HepG2 (cell line): ENCODE results near the gene WDR53. TPM values are rescaled to one million over a fixed set of nuclear protein-coding genes. Genes with fewer than 3 reads are reported as not detected.

ENCODE experiments used
- ARNTL ChIP-seq: sonication (generic); formaldehyde crosslinking; IDR thresholded peaks from 2 replicates; pipeline ENCODE4 v1.4.0; 2020; ENCODE audit warnings: mild to moderate bottlenecking, missing genetic modification reagents
- EED ChIP-seq: sonication (generic); formaldehyde crosslinking; IDR thresholded peaks from 2 replicates; pipeline ENCODE4 v1.5.0; 2020; ENCODE audit warnings: mild to moderate bottlenecking, missing genetic modification reagents
- MEIS1 ChIP-seq: sonication (generic); formaldehyde crosslinking; IDR thresholded peaks from 2 replicates; pipeline ENCODE4 v1.9.0; 2021; ENCODE audit warnings: mild to moderate bottlenecking, missing genetic modification reagents, moderate library complexity, borderline replicate concordance
- NCOA2 ChIP-seq: sonication (generic); formaldehyde crosslinking; IDR thresholded peaks from 2 replicates; pipeline ENCODE4 v1.8.0; 2022; ENCODE audit warnings: inconsistent platforms
- RFX5 ChIP-seq: IDR thresholded peaks from 2 replicates; pipeline ENCODE4 v1.6.1; 2011; ENCODE audit warnings: low read depth, low read length, improper control_type of control experiment
- TAF1 ChIP-seq: sonication (generic); formaldehyde crosslinking; IDR thresholded peaks from 2 replicates; pipeline ENCODE4 v1.4.0; 2020; ENCODE audit warnings: missing genetic modification reagents
- TOPORS ChIP-seq: sonication (generic); formaldehyde crosslinking; IDR thresholded peaks from 2 replicates; pipeline ENCODE4 v1.8.0; 2023; ENCODE audit warnings: mild to moderate bottlenecking, missing genetic modification reagents
- U2AF2 ChIP-seq: fragments of 200-400 bp; formaldehyde crosslinking; IDR thresholded peaks from 2 replicates; pipeline ENCODE4 v1.6.1; 2017; ENCODE audit warnings: low read depth, mild to moderate bottlenecking, low read length
- XRCC5 ChIP-seq: fragments of 200-400 bp; formaldehyde crosslinking; optimal IDR thresholded peaks from 2 replicates; pipeline ENCODE3; 2017; ENCODE audit warnings: mild to moderate bottlenecking, low read length
- ZBTB7A ChIP-seq: sonication (generic); formaldehyde crosslinking; IDR thresholded peaks from 2 replicates; pipeline ENCODE4 v1.8.0; 2022; ENCODE audit warnings: mild to moderate bottlenecking, missing genetic modification reagents
- ZNF3 ChIP-seq: IDR thresholded peaks from 2 replicates; pipeline ENCODE4 v1.7.0; 2017; ENCODE audit warnings: inconsistent platforms
- ZNF572 ChIP-seq: sonication (generic); formaldehyde crosslinking; IDR thresholded peaks from 2 replicates; pipeline ENCODE4 v1.5.1; 2020; ENCODE audit warnings: mild to moderate bottlenecking, missing genetic modification reagents
- ZNF766 ChIP-seq: sonication (generic); formaldehyde crosslinking; IDR thresholded peaks from 2 replicates; pipeline ENCODE4 v1.5.0; 2020; ENCODE audit warnings: missing genetic modification reagents, borderline replicate concordance
- ZNF850 ChIP-seq: sonication (generic); formaldehyde crosslinking; conservative IDR thresholded peaks from 2 replicates; pipeline ENCODE4 v1.9.0; 2021; ENCODE audit warnings: mild to moderate bottlenecking, missing genetic modification reagents
- ZSCAN31 ChIP-seq: sonication (generic); formaldehyde crosslinking; IDR thresholded peaks from 2 replicates; pipeline ENCODE4 v1.5.0; 2020; ENCODE audit warnings: low read depth, mild to moderate bottlenecking, missing genetic modification reagents
- polyA plus RNA-seq, 8 experiments: library from polyadenylated mRNA; depleted of rRNA in 3 of 8; stranded (reverse) in 7 of 8; unstranded in 1 of 8; fragments of >200 nt; fragmentation: Illumina TruSeq in 4 of 8; extraction: Trizol in 4 of 8; gene quantifications; 2 replicates each; pipeline versions ENCODE4 v1.2.1 to v1.2.3, GENCODE V29; 2011 to 2016; ENCODE audit warnings: low read depth in 4 of 8, missing spikeins in 1 of 8, mixed read lengths in 1 of 8; ENCODE audit not compliant: insufficient read depth in 1 of 8
- total RNA-seq, 5 experiments: library from RNA; depleted of rRNA; stranded (reverse); fragments of >200 nt; fragmentation: Illumina TruSeq; extraction: Trizol; gene quantifications; 2 replicates each; pipeline ENCODE4 v1.2.3, GENCODE V29; 2016; ENCODE audit warnings: low read depth in 1 of 5
- TF ChIP-seq, protein P1 (sequence below): sonication (generic); formaldehyde crosslinking; IDR thresholded peaks from 2 replicates; pipeline ENCODE4 v1.4.0; 2020; ENCODE audit warnings: missing genetic modification reagents
- TF ChIP-seq, protein P2 (sequence below): sonication (generic); formaldehyde crosslinking; IDR thresholded peaks from 2 replicates; pipeline ENCODE4 v1.4.0; 2020; ENCODE audit warnings: missing genetic modification reagents
- TF ChIP-seq, protein P3 (sequence below): sonication (generic); formaldehyde crosslinking; IDR thresholded peaks from 2 replicates; pipeline ENCODE4 v1.4.0; 2020; ENCODE audit warnings: missing genetic modification reagents
- TF ChIP-seq, protein P4 (sequence below): sonication (generic); formaldehyde crosslinking; IDR thresholded peaks from 2 replicates; pipeline ENCODE4 v1.4.0; 2020; ENCODE audit warnings: mild to moderate bottlenecking, missing genetic modification reagents
- TF ChIP-seq, protein P5 (sequence below): sonication (generic); formaldehyde crosslinking; IDR thresholded peaks from 2 replicates; pipeline ENCODE4 v1.4.0; 2020; ENCODE audit warnings: mild to moderate bottlenecking, low read depth, missing genetic modification reagents
- TF ChIP-seq, protein P6 (sequence below): sonication (generic); formaldehyde crosslinking; IDR thresholded peaks from 2 replicates; pipeline ENCODE4 v1.5.0; 2020; ENCODE audit warnings: missing genetic modification reagents

The WDR53 gene
- total and polyA plus RNA-seq, 2 of the 13 experiments (the other 11 are each of a cell fraction or from before 2014, with no cell fraction given) = 3.5 to 7.7 TPM

GRCh38 chr3:196568246-196569002 lies at the start of gene WDR53, which contains the start of gene FBXO45 (continued):
- TF ChIP-seq, protein P1, sequence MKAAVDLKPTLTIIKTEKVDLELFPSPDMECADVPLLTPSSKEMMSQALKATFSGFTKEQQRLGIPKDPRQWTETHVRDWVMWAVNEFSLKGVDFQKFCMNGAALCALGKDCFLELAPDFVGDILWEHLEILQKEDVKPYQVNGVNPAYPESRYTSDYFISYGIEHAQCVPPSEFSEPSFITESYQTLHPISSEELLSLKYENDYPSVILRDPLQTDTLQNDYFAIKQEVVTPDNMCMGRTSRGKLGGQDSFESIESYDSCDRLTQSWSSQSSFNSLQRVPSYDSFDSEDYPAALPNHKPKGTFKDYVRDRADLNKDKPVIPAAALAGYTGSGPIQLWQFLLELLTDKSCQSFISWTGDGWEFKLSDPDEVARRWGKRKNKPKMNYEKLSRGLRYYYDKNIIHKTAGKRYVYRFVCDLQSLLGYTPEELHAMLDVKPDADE (CRISPR knock-in tag) = no peak
- TF ChIP-seq NCOA2 (CRISPR knock-in tag) = peak; percentile 47; the same call in 1 of the 2 replicates
- TF ChIP-seq RFX5 = 0 out of 2 replicates have a peak, but pooled peaks have one; percentile 24
- TF ChIP-seq TAF1 = peak; percentile 83
- 0 out of 2 replicates have a peak, but pooled peaks have one; percentile 58 for TF ChIP-seq ZNF850 (CRISPR knock-in tag)
- TF ChIP-seq ZNF3 = no peak
- peak; percentile 82; the same call in 1 of the 2 replicates for TF ChIP-seq ZSCAN31
- TF ChIP-seq, protein P2, sequence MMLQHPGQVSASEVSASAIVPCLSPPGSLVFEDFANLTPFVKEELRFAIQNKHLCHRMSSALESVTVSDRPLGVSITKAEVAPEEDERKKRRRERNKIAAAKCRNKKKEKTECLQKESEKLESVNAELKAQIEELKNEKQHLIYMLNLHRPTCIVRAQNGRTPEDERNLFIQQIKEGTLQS (CRISPR knock-in tag) = peak; percentile 40; the same call in 1 of the 2 replicates
- TF ChIP-seq, protein P3, sequence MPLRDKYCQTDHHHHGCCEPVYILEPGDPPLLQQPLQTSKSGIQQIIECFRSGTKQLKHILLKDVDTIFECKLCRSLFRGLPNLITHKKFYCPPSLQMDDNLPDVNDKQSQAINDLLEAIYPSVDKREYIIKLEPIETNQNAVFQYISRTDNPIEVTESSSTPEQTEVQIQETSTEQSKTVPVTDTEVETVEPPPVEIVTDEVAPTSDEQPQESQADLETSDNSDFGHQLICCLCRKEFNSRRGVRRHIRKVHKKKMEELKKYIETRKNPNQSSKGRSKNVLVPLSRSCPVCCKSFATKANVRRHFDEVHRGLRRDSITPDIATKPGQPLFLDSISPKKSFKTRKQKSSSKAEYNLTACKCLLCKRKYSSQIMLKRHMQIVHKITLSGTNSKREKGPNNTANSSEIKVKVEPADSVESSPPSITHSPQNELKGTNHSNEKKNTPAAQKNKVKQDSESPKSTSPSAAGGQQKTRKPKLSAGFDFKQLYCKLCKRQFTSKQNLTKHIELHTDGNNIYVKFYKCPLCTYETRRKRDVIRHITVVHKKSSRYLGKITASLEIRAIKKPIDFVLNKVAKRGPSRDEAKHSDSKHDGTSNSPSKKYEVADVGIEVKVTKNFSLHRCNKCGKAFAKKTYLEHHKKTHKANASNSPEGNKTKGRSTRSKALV = no peak; the same call in 1 of the 2 replicates
- TF ChIP-seq MEIS1 (CRISPR knock-in tag) = peak; percentile 63; the same call in 1 of the 2 replicates
- TF ChIP-seq, protein P4, sequence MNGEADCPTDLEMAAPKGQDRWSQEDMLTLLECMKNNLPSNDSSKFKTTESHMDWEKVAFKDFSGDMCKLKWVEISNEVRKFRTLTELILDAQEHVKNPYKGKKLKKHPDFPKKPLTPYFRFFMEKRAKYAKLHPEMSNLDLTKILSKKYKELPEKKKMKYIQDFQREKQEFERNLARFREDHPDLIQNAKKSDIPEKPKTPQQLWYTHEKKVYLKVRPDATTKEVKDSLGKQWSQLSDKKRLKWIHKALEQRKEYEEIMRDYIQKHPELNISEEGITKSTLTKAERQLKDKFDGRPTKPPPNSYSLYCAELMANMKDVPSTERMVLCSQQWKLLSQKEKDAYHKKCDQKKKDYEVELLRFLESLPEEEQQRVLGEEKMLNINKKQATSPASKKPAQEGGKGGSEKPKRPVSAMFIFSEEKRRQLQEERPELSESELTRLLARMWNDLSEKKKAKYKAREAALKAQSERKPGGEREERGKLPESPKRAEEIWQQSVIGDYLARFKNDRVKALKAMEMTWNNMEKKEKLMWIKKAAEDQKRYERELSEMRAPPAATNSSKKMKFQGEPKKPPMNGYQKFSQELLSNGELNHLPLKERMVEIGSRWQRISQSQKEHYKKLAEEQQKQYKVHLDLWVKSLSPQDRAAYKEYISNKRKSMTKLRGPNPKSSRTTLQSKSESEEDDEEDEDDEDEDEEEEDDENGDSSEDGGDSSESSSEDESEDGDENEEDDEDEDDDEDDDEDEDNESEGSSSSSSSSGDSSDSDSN (CRISPR knock-in tag) = peak; percentile 98
- TF ChIP-seq ZNF766 = peak; percentile 68; the same call in 1 of the 2 replicates
- 0 out of 2 replicates have a peak, but pooled peaks have one; percentile 52 for TF ChIP-seq ARNTL
- peak; percentile 89; the same call in 1 of the 2 replicates for TF ChIP-seq ZNF572
- 0 out of 2 replicates have a peak, but pooled peaks have one; percentile 20 for TF ChIP-seq EED (CRISPR knock-in tag)
- TF ChIP-seq, protein P5, sequence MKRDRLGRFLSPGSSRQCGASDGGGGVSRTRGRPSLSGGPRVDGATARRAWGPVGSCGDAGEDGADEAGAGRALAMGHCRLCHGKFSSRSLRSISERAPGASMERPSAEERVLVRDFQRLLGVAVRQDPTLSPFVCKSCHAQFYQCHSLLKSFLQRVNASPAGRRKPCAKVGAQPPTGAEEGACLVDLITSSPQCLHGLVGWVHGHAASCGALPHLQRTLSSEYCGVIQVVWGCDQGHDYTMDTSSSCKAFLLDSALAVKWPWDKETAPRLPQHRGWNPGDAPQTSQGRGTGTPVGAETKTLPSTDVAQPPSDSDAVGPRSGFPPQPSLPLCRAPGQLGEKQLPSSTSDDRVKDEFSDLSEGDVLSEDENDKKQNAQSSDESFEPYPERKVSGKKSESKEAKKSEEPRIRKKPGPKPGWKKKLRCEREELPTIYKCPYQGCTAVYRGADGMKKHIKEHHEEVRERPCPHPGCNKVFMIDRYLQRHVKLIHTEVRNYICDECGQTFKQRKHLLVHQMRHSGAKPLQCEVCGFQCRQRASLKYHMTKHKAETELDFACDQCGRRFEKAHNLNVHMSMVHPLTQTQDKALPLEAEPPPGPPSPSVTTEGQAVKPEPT (CRISPR knock-in tag) = 0 out of 2 replicates have a peak, but pooled peaks have one; percentile 66
- peak; percentile 68 for TF ChIP-seq XRCC5
- TF ChIP-seq, protein P6, sequence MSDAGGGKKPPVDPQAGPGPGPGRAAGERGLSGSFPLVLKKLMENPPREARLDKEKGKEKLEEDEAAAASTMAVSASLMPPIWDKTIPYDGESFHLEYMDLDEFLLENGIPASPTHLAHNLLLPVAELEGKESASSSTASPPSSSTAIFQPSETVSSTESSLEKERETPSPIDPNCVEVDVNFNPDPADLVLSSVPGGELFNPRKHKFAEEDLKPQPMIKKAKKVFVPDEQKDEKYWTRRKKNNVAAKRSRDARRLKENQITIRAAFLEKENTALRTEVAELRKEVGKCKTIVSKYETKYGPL = no peak
- TF ChIP-seq ZBTB7A (CRISPR knock-in tag) = no peak
- TF ChIP-seq TOPORS (CRISPR knock-in tag) = peak; percentile 83; the same call in 1 of the 2 replicates
- no peak for TF ChIP-seq U2AF2
